SU-DHL-6 (cell line): ENCODE data around the gene FLT3LG.

Experiments used
- H2AFZ ChIP-seq: fragments of 200-600 bp; sonication (generic); 2 replicates; pipeline ENCODE4 v1.6.1; 2014; ENCODE audit warnings: low read depth, mild to moderate bottlenecking, moderate library complexity, mixed read lengths, antibody characterized with exemption, low read length; ENCODE audit not compliant: severe bottlenecking
- H3F3A ChIP-seq: fragments of 200-600 bp; shearing (Covaris generic); 2 replicates; pipeline ENCODE4 v1.6.0; 2016; ENCODE audit warnings: antibody characterized with exemption, mild to moderate bottlenecking; ENCODE audit not compliant: insufficient read depth
- H3K27ac ChIP-seq: fragments of 200-600 bp; sonication (generic); 2 replicates; pipeline ENCODE4 v1.5.1; 2016; ENCODE audit warnings: low read depth, mild to moderate bottlenecking, low read length, moderate library complexity, mixed read lengths
- H3K27me3 ChIP-seq: fragments of 200-600 bp; sonication (generic), shearing (Covaris generic); 2 replicates; pipeline ENCODE4 v1.6.0; 2014; ENCODE audit warnings: mild to moderate bottlenecking, low read length
- H3K36me3 ChIP-seq: fragments of 200-600 bp; sonication (generic); 2 replicates; pipeline ENCODE4 v1.6.1; 2014; ENCODE audit warnings: mild to moderate bottlenecking, low read length, mixed read lengths
- H3K4me2 ChIP-seq: fragments of 300-600, 200-600 bp; shearing (Covaris generic), sonication (generic); 2 replicates; pipeline ENCODE4 v1.6.0; 2014; ENCODE audit warnings: low read length, low read depth, mild to moderate bottlenecking; ENCODE audit not compliant: poor library complexity, severe bottlenecking
- H3K4me3 ChIP-seq: fragments of 200-600 bp; sonication (generic); 2 replicates; pipeline ENCODE4 v1.5.1; 2014; ENCODE audit warnings: antibody characterized with exemption, low read length, mild to moderate bottlenecking, mixed read lengths; ENCODE audit not compliant: insufficient read depth, poor library complexity, severe bottlenecking
- H3K79me2 ChIP-seq: fragments of 200-600 bp; sonication (generic); 2 replicates; pipeline ENCODE4 v1.6.1; 2014; ENCODE audit warnings: mild to moderate bottlenecking, low read length, moderate library complexity; ENCODE audit not compliant: insufficient read depth
- H3K9ac ChIP-seq: fragments of 200-600 bp; sonication (generic); 2 replicates; pipeline ENCODE4 v1.7.0; 2014; ENCODE audit warnings: mild to moderate bottlenecking, low read length
- H3K9me2 ChIP-seq: fragments of 200-600 bp; sonication (generic); replicated peaks from 2 replicates; pipeline ENCODE4 v1.6.1; 2014; ENCODE audit warnings: low read length; ENCODE audit not compliant: insufficient read depth
- H3K9me3 ChIP-seq: fragments of 200-600 bp; sonication (generic); 2 replicates; pipeline ENCODE4 v1.6.1; 2014; ENCODE audit warnings: low read length, mixed read lengths; ENCODE audit not compliant: insufficient read depth
- H4K20me1 ChIP-seq: fragments of 200-600 bp; sonication (generic); 2 replicates; pipeline ENCODE4 v1.6.1; 2014; ENCODE audit warnings: low read depth, mild to moderate bottlenecking, antibody characterized with exemption, low read length, moderate library complexity, mixed read lengths
- EZH2phosphoT487 ChIP-seq: fragments of 200-600 bp; sonication (generic), shearing (Covaris generic); conservative IDR thresholded peaks from 2 replicates; pipeline ENCODE4 v1.6.1; 2018; ENCODE audit warnings: mild to moderate bottlenecking, antibody characterized with exemption, low read length, moderate library complexity, mixed read lengths
- TF ChIP-seq, protein P1 (sequence below): fragments of 200-600 bp; sonication (generic); IDR thresholded peaks from one replicate; pipeline ENCODE4 v1.5.1; 2017; ENCODE audit warnings: antibody characterized with exemption, mild to moderate bottlenecking, low read length, moderate library complexity; ENCODE audit not compliant: insufficient read depth, poor library complexity, severe bottlenecking

Gene FLT3LG

GRCh38 chr19:49430172-49430677 is 43.8 kb upstream of the FLT3LG start:
- no peak overlapping the region for H3K9ac ChIP-seq
- H3K36me3 ChIP-seq: no peaks in the 10 kb centered on the region
- H3K4me3 ChIP-seq: no peak overlapping the region
- no peaks in the 10 kb centered on the region for H3K9me2 ChIP-seq
- TF ChIP-seq EZH2phosphoT487: no peak
- TF ChIP-seq, protein P1, sequence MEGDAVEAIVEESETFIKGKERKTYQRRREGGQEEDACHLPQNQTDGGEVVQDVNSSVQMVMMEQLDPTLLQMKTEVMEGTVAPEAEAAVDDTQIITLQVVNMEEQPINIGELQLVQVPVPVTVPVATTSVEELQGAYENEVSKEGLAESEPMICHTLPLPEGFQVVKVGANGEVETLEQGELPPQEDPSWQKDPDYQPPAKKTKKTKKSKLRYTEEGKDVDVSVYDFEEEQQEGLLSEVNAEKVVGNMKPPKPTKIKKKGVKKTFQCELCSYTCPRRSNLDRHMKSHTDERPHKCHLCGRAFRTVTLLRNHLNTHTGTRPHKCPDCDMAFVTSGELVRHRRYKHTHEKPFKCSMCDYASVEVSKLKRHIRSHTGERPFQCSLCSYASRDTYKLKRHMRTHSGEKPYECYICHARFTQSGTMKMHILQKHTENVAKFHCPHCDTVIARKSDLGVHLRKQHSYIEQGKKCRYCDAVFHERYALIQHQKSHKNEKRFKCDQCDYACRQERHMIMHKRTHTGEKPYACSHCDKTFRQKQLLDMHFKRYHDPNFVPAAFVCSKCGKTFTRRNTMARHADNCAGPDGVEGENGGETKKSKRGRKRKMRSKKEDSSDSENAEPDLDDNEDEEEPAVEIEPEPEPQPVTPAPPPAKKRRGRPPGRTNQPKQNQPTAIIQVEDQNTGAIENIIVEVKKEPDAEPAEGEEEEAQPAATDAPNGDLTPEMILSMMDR: no peak
- no peaks in the 10 kb centered on the region for H3F3A ChIP-seq
- no peak overlapping the region for H2AFZ ChIP-seq
- no peaks in the 10 kb centered on the region for H4K20me1 ChIP-seq
- H3K27me3 ChIP-seq: no peaks in the 10 kb centered on the region
- no peak overlapping the region for H3K4me2 ChIP-seq
- no peak overlapping the region for H3K27ac ChIP-seq
- H3K9me3 ChIP-seq: no peaks in the 10 kb centered on the region
- H3K79me2 ChIP-seq: no peaks in the 10 kb centered on the region

DNA sequence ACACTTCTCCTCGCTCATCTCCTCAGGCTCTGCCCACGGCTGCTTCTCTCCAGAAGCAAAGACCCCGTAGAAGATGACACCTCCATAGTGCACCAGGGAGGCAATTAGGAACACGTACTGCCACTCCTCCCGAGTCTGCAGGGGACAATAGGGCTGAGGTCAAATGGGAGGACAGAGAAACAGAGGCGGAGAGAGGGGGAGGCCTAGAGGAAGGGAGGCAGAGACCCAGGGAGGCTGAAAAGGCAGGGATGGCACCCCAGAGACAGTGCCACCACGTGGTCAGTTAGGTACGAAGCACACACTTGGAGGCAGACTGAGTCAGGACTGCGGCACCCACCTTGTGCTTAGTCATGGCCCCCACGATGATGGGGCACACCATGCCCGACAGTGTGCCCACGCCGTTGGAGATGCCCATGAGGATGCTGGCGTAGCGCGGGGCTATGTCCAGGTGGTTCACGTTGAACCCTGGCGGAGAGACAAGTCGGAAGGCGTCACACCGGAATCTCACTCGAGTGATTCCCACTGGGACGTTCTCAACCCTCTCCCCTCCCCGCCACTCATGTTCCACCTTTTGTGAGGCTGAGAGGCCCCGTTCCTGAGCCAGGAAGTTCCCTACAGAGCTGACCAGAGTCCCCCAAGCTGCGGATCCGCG is 43.2 kb upstream of the FLT3LG start:
- Histone ChIP-seq H3K4me3 (no peak overlapping the region), H3K4me2 (no peak overlapping the region), H3K36me3 (no peaks in the 10 kb centered on the region), H3K27me3 (no peaks in the 10 kb centered on the region), H3K9me2 (no peaks in the 10 kb centered on the region), H3K9me3 (no peaks in the 10 kb centered on the region), H3K27ac (no peak overlapping the region), H4K20me1 (no peaks in the 10 kb centered on the region), H3K79me2 (no peaks in the 10 kb centered on the region), H2AFZ (no peak overlapping the region), H3F3A (no peaks in the 10 kb centered on the region), H3K9ac (no peak overlapping the region)
- TF ChIP-seq EZH2phosphoT487: no peak
- TF ChIP-seq, protein P1: no peak

- no peaks in the 10 kb centered on the region for H3K36me3 ChIP-seq
- H3K4me2 ChIP-seq: no peak overlapping the region
- TF ChIP-seq EZH2phosphoT487: no peak
- TF ChIP-seq, protein P1: no peak
- no peak overlapping the region for H2AFZ ChIP-seq
- H3K27ac ChIP-seq: no peak overlapping the region
- no peaks in the 10 kb centered on the region for H3K27me3 ChIP-seq
- H3K4me3 ChIP-seq: no peak overlapping the region
- H3K9ac ChIP-seq: no peak overlapping the region
- H3K79me2 ChIP-seq: no peaks in the 10 kb centered on the region
- H3K9me3 ChIP-seq: no peaks in the 10 kb centered on the region
- no peaks in the 10 kb centered on the region for H3F3A ChIP-seq
- H3K9me2 ChIP-seq: no peaks in the 10 kb centered on the region
- no peaks in the 10 kb centered on the region for H4K20me1 ChIP-seq
Observed at GRCh38 chr19:49431330-49431749, 42.7 kb upstream of the FLT3LG start.
